ENCODE data around the gene ZP1.

ZP1 gene

DNA sequence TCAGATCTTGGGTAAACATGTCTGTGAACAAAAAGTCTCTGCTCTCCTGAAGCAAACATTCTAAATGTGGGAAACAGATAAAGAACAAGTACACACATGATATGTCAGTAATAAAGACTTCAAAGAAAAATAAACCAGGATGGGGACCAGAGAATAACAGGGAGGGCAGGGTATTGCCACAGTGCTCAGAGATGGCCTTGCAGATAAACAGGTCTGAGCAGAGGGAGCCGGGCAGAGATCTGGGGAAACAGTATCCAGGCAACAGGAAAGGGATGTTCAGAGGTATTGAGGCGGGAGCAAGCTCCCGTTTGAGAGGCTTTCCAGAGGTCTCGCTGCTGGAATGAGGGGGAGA lies 22.5 kb upstream of the ZP1 start:
- DNase-seq = no peak

DNA sequence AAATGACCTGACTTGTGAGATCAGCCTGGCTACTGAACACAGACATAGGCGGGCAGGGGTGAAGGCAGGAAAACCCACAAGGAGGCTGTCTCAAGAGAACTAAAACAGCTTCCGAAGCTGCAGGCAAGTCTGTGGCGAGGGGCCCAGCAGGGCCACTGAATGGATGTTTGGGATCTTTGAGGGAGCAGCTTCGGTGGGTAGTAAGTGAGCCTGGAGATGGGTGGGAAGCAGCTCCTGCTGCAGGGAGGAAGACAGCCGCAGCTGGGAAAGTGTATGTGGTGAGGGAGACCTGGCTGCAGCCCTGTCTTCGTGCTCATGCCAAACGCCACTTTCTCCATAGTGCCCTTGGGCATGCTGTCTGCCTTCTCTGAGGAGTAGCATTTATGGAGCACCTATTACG lies 22.0 kb upstream of the ZP1 start:
- no peak for DNase-seq

DNA sequence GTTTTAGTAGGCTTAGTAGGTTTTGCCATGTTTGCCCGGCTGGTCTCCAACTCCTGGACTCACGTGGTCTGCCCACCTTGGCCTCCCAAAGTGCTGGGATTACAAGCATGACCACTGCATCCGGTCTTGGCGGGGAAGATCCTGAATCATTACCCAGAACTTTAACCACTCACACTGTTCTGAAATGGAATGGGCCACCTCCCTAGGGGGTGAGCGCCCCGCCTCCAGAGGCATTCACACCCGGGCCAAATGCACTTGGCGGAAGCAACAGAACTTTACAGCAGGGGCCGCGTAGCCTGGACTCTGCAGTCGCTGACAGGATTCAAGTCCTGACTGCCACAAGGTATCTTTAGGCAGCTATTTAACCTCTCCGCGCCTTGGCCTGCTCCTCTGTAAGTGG lies 20.1 kb upstream of the ZP1 start:
- no peak for DNase-seq

DNA sequence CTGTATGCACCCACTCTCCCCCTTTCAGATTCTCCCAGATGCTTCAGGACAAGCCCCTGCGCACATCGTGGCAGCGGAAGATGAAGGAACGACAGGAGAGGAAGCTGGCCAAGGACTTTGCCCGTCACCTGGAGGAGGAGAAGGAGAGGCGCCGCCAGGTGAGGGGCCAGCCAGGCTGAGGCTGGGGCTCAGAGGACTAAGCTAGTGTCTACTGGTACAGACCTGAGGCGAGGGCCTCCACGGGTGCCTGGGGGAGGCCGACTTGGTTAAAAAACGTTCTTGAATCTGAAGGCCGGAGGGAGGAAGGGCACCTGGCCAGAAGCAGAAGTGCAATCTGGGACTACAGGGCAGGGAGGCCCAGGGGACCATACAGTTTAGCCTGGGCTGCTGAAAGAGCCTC lies 19.4 kb upstream of the ZP1 start:
- DNase-seq = peak; percentile 38

DNA sequence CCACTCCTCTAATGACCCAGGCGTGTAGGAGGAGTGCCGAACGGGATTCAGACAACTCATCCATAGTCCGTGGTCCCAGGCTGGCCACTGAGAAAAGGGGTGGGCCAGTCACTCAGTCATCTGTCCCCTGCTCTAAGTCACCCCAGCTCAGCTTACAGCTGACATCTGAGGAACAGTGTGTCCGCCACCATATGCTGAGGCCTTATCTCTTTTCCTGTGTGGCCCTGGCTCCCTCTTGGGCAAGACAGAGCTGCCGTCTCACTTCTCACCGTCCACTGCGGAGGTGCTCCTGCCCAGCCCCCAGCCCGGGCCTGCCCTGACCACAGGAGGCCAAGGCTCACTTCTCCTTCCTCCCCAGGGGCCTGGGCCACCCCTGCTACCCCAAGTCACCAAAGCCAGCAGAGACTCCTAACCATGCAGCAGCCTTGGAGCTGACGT lies 18.6 kb upstream of the ZP1 start:
- DNase-seq = peak; percentile 93

DNA sequence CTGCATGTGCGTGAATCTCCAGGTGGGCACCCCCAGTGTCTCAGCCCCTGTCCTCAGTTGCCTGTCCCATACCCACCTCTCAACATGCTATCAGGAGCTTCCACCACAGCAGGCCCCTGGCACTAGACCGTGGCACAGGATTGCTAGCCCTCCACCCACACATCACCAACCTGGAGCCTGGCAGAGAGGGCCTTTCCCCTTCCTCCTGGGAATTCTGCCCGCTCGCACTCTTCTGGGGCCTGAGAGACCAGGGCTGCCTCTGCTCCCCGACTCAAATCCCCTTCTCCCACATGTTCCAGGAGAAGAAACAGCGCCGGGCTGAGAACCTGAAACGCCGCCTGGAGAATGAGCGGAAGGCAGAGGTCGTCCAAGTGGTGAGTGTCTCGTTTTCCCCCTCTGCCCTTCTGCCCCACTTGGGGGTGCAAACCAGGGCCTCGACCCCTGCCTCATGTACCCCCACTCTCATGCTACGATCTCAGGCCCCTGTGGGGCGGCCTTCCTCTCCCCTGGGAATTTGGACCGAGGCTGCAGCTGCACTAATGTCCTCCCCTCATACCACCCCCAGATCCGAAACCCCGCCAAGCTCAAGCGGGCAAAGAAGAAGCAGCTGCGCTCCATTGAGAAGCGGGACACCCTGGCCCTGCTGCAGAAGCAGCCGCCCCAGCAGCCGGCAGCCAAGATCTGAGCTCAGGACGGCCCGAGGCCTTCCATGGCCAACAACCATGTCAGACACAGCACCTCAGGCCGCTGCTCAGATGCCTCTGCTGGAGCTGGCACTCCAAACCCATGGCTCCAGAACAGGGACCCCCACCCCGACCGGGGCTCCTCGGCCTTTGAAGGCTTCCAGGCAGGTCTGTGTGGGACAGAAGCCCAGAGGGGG lies 17.5 kb upstream of the ZP1 start:
- DNase-seq = no peak

DNA sequence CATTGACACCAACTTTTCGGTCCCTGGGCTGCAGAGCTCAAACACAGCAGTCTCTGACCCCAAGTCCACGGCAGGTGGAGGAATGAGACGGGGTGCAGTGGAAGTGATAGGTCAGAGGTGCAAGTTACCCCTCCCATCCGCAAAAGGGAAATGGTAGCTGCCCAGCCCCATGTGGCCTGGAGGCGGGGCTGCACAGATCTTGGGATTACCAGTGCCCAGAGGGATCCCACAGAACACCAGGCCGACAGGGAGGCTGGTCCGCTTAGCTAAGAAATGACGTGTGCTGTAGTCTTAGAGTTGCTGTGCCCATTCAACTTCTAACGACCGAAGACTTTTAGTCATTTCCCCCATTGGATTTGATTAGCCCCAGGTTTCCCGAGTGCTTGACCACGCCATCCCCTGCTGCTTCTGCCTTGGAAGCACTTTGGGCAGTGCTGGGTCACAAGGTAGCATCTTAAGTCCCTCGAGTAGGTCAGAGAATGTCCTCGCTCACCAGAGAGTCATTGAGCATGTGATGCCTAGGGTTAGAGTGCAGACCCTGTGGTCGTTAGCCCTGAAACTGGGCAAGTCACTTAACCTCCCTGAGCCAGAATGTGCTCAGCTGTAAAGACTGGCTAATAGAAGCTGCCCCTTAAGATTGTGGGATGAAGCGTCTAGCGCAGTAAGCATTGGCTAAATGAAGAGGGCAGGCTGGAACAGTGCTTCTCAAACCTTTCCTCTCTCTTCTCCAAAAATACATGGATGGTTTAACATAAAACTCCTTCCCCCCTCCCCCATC lies 15.8 kb upstream of the ZP1 start:
- DNase-seq = no peak

DNA sequence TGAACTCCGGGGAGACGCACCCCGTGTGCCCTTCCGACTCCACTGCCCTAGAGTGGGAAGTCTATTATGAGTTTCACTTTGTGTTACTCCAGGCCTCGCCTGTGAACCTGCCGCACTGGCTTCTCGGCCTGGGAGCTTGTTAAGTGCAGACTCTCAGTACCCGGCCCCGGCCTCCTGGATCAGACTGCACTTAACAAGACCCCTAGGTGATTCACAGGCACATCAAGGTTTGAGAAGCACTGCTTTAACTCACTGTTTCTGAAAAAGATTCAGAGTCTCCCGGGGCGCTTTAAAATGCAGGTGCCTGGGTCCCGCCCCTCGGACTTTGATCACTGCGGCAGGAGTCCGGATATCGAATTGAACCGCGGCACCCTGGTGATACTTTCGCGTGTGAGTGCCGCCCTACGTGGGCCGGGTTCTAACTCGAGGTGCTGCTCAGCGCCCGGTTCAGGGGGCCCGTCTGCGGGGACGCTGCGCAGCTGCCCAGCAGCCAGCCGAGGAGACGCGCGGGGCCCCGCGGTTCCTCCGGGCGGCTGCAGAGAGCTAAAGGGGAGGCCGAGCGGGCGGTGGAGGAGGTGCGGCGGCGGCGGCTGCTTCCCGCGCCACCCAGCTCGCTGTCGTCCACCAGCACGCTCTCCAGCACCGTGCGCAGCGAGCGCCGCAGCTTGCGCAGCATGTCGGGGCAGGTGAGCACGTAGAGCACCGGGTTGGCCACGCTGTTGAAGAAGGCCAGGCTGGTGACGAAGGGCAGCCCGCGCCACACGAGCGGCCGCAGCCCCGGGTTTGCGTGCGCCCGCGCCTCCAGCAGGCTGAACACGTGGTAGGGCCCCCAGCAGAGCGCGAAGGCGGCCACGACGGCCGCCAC lies 15.0 kb upstream of the ZP1 start:
- DNase-seq = no peak

DNA sequence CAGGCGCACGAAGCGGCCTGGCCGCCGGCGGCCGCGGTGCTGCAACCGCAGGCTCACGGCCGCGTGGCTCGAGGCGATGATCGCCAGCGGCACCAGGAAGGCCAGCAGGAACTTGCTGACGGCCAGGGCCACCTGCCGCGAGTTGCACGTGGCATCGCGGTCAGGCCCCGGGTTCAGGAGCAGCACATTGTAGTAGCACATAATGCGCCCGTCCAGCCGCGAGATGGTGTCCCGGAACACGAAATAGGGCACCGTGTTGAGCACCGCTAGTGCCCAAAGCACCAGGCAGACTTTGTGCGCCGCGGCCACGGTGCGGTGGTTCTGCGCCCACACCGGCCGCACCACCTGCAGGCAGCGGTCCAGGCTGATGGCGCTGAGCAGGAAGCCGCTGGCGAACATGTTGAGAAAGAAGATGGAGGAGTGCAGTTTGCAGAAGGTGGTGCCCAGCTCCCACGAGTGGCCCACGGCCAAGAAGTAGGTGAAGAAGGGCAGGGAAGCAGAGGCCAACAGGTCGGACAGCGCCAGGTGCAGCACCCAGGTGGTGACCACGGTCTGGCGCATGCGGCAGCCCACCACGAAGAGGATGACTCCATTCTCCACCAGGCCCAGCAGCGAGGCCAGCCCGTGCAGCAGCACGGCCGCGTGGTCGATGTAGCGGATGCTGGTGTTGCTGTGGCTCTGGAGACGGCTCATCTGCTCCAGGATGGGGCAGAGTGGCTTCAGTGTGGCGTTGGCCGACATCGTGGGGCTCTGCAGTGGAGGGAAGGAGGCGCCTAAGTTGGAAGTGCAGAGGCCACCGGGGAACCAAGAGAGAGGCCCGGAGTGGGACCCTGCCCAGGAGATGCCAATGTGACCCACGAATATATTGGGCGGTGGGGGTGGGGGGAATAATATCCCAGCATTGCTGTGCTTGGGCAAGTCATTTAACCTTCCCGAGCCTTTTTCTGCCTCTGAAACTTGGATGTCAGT lies 14.1 kb upstream of the ZP1 start:
- DNase-seq = no peak

DNA sequence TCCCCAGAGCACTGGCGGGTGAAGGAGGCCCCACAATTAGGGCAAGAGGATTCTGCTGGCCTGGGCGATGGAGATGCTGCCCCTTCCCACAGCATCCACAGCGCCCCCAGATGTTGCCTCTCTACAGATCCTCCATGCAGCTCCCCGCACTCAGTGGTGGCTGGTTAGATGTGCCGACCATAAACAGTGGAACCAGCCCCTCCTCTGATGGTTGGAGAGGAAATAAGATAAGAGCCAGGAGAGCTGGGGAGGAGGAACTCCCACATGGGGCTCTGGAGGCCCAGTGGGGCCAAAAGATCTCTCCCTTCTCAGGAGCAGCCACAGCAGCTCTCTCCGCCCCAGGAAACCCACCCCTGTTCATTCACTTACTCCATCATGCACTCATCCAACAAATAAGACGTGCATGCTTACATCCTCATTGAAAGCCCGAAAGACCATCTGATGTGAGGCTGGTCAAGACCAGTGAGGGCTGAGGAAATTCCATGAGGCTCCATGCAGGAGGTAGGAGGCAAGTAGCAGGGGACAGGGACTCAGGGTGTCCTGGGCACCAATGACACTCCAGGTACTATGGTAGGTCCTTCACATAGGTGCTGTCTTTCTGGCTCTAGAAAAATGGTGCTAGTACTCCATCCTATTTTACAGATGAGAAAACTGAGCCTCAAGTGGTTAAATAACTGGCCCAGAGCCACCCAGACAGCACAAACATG lies 13.0 kb upstream of the ZP1 start:
- peak; percentile 73 for DNase-seq

DNA sequence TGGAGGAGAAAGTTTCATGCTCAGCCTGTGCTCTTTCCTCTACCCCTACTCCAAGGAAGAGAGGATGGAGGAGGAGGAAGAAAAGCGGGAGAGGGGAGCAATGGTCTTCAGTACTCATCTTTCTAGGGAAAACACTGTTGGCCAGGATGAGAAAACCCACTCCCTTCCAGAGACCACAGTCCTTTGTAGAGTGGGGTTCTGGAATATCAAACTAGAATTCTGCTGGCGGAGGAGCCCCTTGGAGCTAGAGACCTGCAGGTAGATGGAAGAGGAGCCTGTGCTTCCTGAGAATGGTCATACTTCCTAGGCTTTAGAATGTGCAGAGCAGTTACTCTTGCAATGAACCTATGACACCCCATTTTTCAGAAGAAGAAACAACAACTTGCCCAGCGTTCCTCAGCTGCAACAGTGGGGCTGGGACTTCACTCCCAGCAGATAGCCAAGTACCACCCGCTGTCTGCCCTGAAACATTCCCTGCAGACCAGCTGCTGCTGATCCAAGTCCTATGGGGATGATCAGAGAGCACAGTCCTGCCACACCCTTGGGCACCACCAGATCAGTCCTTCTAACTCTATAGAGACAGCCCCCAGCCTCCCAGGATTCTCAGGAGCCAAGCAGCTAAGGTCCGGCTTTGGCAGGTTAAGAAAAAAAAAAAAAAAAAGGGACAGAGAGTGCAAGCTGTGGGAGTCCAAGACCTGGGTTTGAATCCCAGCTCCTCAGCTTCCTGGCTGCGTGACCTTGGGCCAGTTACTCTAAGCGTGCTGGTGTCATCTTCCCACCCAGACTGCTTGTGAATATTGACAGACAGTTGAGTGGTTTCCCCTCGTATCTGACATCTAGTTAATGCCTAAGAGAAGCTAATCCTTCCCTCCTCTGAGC lies 12.3 kb upstream of the ZP1 start:
- DNase-seq = no peak

DNA sequence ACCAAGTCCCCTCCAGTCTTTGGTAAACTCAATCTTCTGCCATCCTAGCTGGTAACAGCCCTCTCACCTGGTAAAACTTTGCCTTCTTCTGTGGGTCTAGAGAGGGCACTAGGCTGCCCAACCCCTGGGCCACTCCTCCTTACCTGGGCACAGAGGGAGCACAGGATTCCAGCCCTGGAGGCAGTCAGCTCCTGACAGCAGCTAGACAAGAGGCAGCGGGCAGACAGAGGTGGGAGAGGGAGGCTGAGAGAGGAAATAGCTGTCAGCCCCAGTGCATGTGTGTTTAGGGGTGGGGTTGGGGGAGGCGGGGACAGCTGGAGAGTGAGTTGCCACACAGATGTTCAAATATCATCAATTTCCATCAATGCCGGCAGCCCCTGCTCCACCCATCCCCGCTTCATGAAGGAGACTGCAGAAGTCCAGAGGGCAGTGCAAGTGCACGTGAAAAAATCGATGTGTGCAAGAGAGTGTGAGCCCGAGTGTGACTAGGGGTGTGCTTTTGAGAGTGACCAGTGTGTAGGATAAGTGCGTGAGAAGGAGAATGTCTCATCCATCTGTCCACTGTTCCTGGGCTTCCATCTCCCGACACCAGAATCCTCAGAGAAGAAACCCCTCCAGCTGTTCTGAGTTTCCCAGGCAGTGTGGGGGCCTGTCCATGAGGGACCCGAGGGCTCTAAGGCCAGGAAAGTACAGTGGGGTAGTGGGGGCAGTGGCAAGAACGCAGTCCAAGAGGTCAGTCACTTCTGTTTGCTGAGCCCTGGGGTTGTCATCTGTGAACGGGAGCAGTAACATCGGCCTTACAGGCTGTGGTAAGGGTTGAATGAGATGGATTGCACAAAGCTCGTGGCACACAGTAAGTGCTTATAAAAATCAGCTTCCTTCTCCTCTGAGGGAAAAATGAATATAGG lies 11.4 kb upstream of the ZP1 start, which contains the start of gene PTGDR2:
TSS of gene PTGDR2 (minus strand) at position 225 of the 908 bp plus-strand sequence. CDS start 2,228 bp downstream, outside the sequence.
- DNase-seq = peak; percentile 35

DNA sequence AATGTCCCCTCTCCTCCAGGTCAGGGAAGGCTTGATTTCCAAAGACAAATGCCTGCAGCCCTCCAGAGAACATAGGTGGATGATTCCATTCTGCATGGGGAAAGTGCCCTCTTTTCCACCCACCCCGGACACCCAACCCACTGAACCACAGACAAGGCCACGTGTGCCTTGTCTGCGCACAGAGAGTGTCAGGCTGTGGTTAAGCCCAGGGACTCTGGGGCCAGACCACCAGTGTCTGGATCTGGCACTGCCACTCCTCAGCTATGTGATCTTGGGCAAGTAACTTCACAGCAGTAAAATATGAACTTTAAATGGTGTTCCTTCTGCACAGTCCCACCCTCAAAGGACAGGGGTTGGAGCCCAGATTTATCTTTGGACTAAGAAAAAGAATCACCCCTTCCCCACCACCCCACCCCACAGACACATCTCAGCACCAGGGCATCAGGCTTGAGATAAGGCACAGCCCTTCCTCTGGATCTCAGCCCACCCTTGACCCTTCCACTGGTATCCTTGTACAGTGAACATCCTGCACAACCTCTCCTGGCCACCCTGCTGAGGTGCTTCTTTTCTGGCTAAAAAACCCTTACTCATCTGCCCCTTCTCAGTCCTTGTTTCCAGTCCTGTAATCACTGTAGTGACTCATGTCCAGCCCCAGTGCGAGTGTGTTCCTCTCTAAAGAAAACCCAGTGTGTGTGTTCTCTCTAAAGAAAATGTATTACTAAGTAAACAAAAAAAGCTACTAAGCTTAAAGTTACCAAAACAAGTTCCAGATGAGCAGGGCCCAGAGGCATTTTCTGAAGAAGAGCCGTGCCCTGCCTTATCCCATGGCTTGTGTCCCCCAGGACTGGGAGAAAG lies 9.7 kb upstream of the ZP1 start:
- DNase-seq = no peak

DNA sequence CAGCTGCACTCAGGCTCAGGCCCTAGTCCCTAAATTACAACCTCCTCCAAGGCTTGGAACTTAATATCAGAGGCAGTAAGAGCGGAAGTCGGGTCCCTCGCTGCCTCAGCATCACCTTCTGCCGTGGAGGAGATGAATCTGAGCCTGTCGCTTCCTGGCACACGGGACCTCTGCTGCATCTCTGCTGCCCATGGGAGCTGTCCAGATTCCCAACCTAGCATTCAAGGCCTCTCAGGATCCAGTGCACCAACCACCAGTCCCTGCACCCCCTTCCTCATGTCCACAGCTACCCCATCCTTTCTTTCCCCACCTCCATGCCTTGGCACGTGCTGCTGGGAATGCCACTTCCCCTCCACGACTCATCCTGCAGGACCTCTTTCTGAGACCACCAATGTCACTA lies 9.1 kb upstream of the ZP1 start:
- no peak for DNase-seq

DNA sequence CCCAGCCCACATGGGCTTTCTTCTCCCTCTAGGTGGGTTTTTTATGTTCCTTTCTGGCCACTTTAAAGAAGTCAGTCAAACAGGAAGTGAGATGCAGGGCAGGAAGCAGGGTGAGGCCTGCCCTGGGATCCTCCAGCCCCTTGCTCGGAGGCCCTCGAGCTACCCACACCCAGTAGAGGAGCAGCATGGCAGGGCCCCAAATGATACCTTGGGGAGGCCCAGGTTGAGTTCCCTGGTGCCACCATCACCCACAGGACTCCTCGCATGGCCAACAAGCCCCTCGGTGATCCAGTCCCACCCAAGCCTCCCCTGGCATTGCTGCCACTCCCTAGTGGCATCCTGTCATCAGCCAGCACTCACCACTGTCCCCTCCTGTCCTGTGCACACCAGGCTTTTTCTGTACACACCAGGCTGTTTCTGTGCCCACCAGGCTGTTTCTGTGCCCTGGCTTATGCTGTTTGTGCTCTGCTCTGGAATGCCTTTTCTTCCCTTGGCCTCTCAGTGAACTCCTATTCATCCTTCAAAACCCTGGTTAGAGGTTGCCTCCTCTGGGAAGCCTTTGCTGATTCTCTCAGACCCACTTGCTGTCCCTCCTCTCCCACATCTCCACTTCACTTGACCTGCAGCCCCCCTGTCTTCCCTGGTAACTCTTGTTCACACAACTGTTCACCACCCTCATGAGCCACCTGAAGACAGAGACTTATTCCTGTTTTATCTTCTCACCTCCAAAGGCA lies 8.4 kb upstream of the ZP1 start:
- no peak for DNase-seq

DNA sequence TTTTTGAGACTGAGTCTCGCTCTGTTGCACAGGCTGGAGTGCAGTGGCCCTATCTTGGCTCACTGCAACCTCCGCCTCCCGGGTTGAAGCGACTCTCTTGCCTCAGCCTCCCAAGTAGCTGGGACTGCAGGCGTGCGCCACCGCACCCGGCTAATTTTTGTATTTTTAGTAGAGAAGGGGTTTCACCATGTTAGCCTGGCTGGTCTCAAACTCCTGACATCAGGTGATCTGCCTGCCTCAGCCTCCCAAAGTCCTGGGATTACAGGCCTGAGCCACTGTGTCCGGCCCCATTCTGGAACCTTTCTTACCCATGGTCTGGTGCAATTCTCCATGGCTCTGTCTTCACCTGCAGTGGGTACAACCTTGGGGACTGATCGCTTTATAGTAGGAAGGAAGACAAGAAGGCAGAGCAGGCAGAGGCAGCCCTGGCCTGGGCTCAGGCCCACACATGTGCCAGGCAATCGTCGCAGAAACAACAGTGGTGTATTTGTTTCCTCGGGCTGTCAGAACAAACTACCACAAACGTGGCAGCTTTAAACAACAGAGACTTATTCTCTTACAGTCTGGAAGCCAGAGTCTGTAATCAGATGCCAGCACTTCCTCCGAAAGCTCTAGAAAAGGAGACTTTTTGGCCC lies 7.6 kb upstream of the ZP1 start:
- DNase-seq = no peak

DNA sequence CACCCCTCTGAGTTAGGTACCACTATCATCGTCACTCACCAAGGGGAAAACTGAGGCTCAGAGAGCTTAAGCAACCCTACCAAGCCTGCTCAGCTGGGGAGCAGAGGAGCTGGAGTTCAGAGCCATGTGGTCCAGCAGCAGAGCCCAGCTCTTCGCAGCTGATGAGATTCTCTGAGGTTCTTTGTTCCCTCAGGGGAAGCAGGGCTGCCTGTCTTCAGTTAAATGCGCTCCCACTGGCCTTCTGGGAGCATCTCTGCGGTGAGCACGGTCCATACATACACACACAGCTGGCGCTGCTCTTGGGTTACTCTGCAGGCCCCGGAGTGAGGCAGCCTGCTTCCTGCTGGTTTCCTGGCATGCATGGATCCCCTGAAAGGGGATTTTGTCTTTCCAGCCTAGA lies 6.4 kb upstream of the ZP1 start:
- DNase-seq = no peak

All from GF-D8 (cell line).